K562 (cell line): Measurements from ENCODE around the gene RNF112. TPM values are rescaled to one million over a fixed set of nuclear protein-coding genes. Genes with fewer than 3 reads are reported as not detected.

ENCODE experiments used
- BCLAF1 ChIP-seq, 2 experiments: fragments of 450-650 bp in 1 of 2; IDR thresholded peaks; 2 replicates each; pipeline ENCODE4 v1.6.1; 2011 to 2017; ENCODE audit warnings: low read depth in 2 of 2, antibody characterized with exemption in 1 of 2, borderline replicate concordance in 1 of 2, low read length in 1 of 2, mild to moderate bottlenecking in 1 of 2, mixed read lengths in 1 of 2; ENCODE audit not compliant: control insufficient read depth in 1 of 2
- DDX20 ChIP-seq: fragments of 450-650 bp; IDR thresholded peaks from 2 replicates; pipeline ENCODE4 v1.6.1; 2016; ENCODE audit warnings: missing genetic modification characterization, low read depth, mild to moderate bottlenecking, missing compliant biosample characterization, moderate library complexity
- EP300 ChIP-seq: IDR thresholded peaks from 2 replicates; pipeline ENCODE4 v1.6.1; 2012; ENCODE audit warnings: low read length, improper control_type of control experiment
- HDGF ChIP-seq: fragments of 450-650 bp; IDR thresholded peaks from 2 replicates; pipeline ENCODE4 v1.6.1; 2016
- JUN ChIP-seq, 2 experiments: sonication (generic) in 1 of 2; formaldehyde crosslinking in 1 of 2; IDR thresholded peaks; 2 replicates each; pipeline versions ENCODE4 v1.6.1 to v1.8.0; 2012 to 2022; ENCODE audit warnings: borderline replicate concordance in 2 of 2, mild to moderate bottlenecking in 2 of 2, improper control_type of control experiment in 1 of 2, low read depth in 1 of 2, low read length in 1 of 2, missing genetic modification reagents in 1 of 2
- KLF10 ChIP-seq: fragments of 250-450 bp; sonication (Bioruptor Pico); IDR thresholded peaks from 2 replicates; pipeline ENCODE4 v1.6.1; 2021; ENCODE audit warnings: matching md5 sums
- MCM5 ChIP-seq: fragments of 450-650 bp; IDR thresholded peaks from 2 replicates; pipeline ENCODE4 v1.6.1; 2016; ENCODE audit warnings: low read depth
- MCM7 ChIP-seq, 2 experiments: fragments of 450-650 bp; IDR thresholded peaks; 2 replicates each; pipeline ENCODE4 v1.6.1; 2016 to 2018
- MEF2D ChIP-seq: conservative IDR thresholded peaks from 2 replicates; pipeline ENCODE4 v1.6.1; 2016; ENCODE audit warnings: low read depth, missing genetic modification characterization, missing compliant biosample characterization
- POLR2AphosphoS2 ChIP-seq: IDR thresholded peaks from 2 replicates; pipeline ENCODE4 v1.6.1; 2012; ENCODE audit warnings: low read length, improper control_type of control experiment
- SIN3B ChIP-seq: fragments of 450-650 bp; IDR thresholded peaks from 2 replicates; pipeline ENCODE4 v1.6.1; 2017; ENCODE audit warnings: low read depth, mild to moderate bottlenecking, moderate library complexity
- SP2 ChIP-seq: IDR thresholded peaks from 2 replicates; pipeline ENCODE4 v1.6.1; 2011; ENCODE audit warnings: mild to moderate bottlenecking, low read depth, low read length, moderate library complexity; ENCODE audit not compliant: poor library complexity, severe bottlenecking; ENCODE audit errors: extremely low read depth
- STAT5B ChIP-seq: fragments of 250-450 bp; sonication (Bioruptor Pico); IDR thresholded peaks from 2 replicates; pipeline ENCODE4 v1.8.0; 2021; ENCODE audit warnings: mild to moderate bottlenecking, inconsistent platforms
- TAF1 ChIP-seq: IDR thresholded peaks from 2 replicates; pipeline ENCODE4 v1.6.1; 2011; ENCODE audit warnings: mild to moderate bottlenecking, low read length, moderate library complexity; ENCODE audit not compliant: insufficient read depth, control insufficient read depth, severe bottlenecking; ENCODE audit errors: extremely low read depth
- ZKSCAN1 ChIP-seq: fragments of 150-350 bp; IDR thresholded peaks from 2 replicates; pipeline ENCODE4 v1.6.1; 2016; ENCODE audit warnings: low read depth, low read length
- ZNF217 ChIP-seq: sonication (generic); formaldehyde crosslinking; IDR thresholded peaks from 2 replicates; pipeline ENCODE4 v1.8.0; 2022; ENCODE audit warnings: mild to moderate bottlenecking, missing genetic modification reagents
- ZNF239 ChIP-seq: fragments of 250-450 bp; sonication (Bioruptor Pico); IDR thresholded peaks from 2 replicates; pipeline ENCODE4 v1.4.0; 2020; ENCODE audit warnings: mild to moderate bottlenecking
- ZNF41 ChIP-seq: fragments of 250-450 bp; sonication (Bioruptor Pico); conservative IDR thresholded peaks from 2 replicates; pipeline ENCODE4 v1.4.0; 2020; ENCODE audit warnings: mild to moderate bottlenecking
- ZNF436 ChIP-seq: fragments of 250-450, 450-650 bp; sonication (Bioruptor Pico); formaldehyde crosslinking; IDR thresholded peaks from 2 replicates; pipeline ENCODE4 v1.7.0; 2020; ENCODE audit warnings: mild to moderate bottlenecking
- ZNF696 ChIP-seq: fragments of 250-450 bp; sonication (Bioruptor Pico); conservative IDR thresholded peaks from 2 replicates; pipeline ENCODE4 v1.4.0; 2020; ENCODE audit warnings: mild to moderate bottlenecking, moderate library complexity
- ZZZ3 ChIP-seq: fragments of 450-650 bp; IDR thresholded peaks from 2 replicates; pipeline ENCODE4 v1.6.1; 2016; ENCODE audit warnings: antibody characterized with exemption, mild to moderate bottlenecking, moderate library complexity
- polyA plus RNA-seq, 8 experiments: library from polyadenylated mRNA; depleted of rRNA in 4 of 8; stranded (reverse) in 5 of 8; unstranded in 3 of 8; fragments of >200 nt; fragmentation: Nextera tagmentation in 2 of 8; fragmentation: Illumina TruSeq in 1 of 8; extraction: Ambion mirVana in 2 of 8; extraction: Trizol in 1 of 8; gene quantifications; 2 replicates each; pipeline versions ENCODE4 v1.2.1 to v1.2.3, GENCODE V29; 2011 to 2014; ENCODE audit warnings: inconsistent platforms in 1 of 8, missing spikeins in 1 of 8
- total RNA-seq, 7 experiments: library from RNA; depleted of rRNA in 6 of 7; stranded (reverse); fragments of >200 nt in 6 of 7; fragmentation: Illumina TruSeq in 2 of 7; extraction: Trizol in 2 of 7; gene quantifications; 2 replicates each; pipeline versions ENCODE4 v1.2.1 to v1.2.3, GENCODE V29; 2011 to 2021; ENCODE audit warnings: low replicate concordance in 1 of 7
- TF ChIP-seq, protein P1 (sequence below): fragments of 450-650 bp; IDR thresholded peaks from 2 replicates; pipeline ENCODE4 v1.6.1; 2018; ENCODE audit not compliant: partially characterized antibody

RNF112 gene
- total and polyA plus RNA-seq, 9 of the 15 experiments (the other 6 are each of a cell fraction or from before 2014, with no cell fraction given) = 0.05 TPM; not detected in 8

- TF ChIP-seq SP2 = no peak
- TF ChIP-seq, protein P1, sequence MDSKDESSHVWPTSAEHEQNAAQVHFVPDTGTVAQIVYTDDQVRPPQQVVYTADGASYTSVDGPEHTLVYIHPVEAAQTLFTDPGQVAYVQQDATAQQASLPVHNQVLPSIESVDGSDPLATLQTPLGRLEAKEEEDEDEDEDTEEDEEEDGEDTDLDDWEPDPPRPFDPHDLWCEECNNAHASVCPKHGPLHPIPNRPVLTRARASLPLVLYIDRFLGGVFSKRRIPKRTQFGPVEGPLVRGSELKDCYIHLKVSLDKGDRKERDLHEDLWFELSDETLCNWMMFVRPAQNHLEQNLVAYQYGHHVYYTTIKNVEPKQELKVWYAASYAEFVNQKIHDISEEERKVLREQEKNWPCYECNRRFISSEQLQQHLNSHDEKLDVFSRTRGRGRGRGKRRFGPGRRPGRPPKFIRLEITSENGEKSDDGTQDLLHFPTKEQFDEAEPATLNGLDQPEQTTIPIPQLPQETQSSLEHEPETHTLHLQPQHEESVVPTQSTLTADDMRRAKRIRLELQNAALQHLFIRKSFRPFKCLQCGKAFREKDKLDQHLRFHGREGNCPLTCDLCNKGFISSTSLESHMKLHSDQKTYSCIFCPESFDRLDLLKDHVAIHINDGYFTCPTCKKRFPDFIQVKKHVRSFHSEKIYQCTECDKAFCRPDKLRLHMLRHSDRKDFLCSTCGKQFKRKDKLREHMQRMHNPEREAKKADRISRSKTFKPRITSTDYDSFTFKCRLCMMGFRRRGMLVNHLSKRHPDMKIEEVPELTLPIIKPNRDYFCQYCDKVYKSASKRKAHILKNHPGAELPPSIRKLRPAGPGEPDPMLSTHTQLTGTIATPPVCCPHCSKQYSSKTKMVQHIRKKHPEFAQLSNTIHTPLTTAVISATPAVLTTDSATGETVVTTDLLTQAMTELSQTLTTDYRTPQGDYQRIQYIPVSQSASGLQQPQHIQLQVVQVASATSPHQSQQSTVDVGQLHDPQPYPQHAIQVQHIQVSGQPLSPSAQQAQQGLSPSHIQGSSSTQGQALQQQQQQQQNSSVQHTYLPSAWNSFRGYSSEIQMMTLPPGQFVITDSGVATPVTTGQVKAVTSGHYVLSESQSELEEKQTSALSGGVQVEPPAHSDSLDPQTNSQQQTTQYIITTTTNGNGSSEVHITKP = no peak
- no peak for TF ChIP-seq DDX20 (tag)
- TF ChIP-seq ZNF696 (CRISPR knock-in tag) = no peak
- TF ChIP-seq POLR2AphosphoS2 = no peak
- TF ChIP-seq ZNF436 (CRISPR knock-in tag) = no peak
- TF ChIP-seq STAT5B (CRISPR knock-in tag) = no peak
- no peak for TF ChIP-seq BCLAF1 (IDR thresholded peaks at IDR 0.05; ENCODE audit: borderline replicate concordance in 1 of 2, control insufficient read depth in 1 of 2, low read depth in 2 of 2, low read length in 1 of 2)
- TF ChIP-seq ZKSCAN1 = 0 out of 2 replicates have a peak, but pooled peaks have one; percentile 12
- peak; percentile 32 for TF ChIP-seq TAF1
- no peak for TF ChIP-seq KLF10 (CRISPR knock-in tag)
- TF ChIP-seq MEF2D (tag) = no peak
- peak; percentile 58; the same call in 1 of the 2 replicates for TF ChIP-seq SIN3B
- no peak for TF ChIP-seq HDGF
- TF ChIP-seq ZNF239 = no peak
- TF ChIP-seq EP300 = no peak
- TF ChIP-seq MCM5 = no peak
- no peak for TF ChIP-seq MCM7 (IDR thresholded peaks at IDR 0.05)
- 0 out of 2 replicates have a peak, but pooled peaks have one; percentile 2 for TF ChIP-seq JUN (IDR thresholded peaks at IDR 0.05; ENCODE audit: borderline replicate concordance, low read depth, low read length)
- TF ChIP-seq JUN (CRISPR knock-in tag; IDR thresholded peaks at IDR 0.05; ENCODE audit: borderline replicate concordance) = no peak
- TF ChIP-seq ZNF41 = no peak
- TF ChIP-seq ZNF217 (CRISPR knock-in tag) = no peak
- TF ChIP-seq ZZZ3 = no peak
These were observed 48.5 kb upstream of the RNF112 start, which contains the start of gene B9D1 (continued) for GRCh38 chr17:19362277-19363113.
